Stimulated activated CD8-positive, alpha-beta memory T cell treated with anti-CD3 and anti-CD28 coated beads, Interleukin-12 subunit alpha, Interleukin-12 subunit beta, amount 100 ng/mL, for 1 hour (primary cell): ENCODE data around the gene MYB.

Source experiments
- DNase-seq: peaks from one replicate; pipeline ENCODE4 v3.0.0-alpha.2; 2020; ENCODE audit warnings: low read depth

The MYB gene

GRCh38 chr6:135251498-135252441 lies 70.7 kb downstream of the MYB start:
- no peak for DNase-seq

GRCh38 chr6:135254471-135254870 lies 73.4 kb downstream of the MYB start:
- DNase-seq: no peak

GRCh38 chr6:135256866-135257265 lies 75.8 kb downstream of the MYB start:
- no peak for DNase-seq

- no peak for DNase-seq
Measured at GRCh38 chr6:135257631-135258405, 76.7 kb downstream of the MYB start.

GRCh38 chr6:135258970-135259369 lies 77.9 kb downstream of the MYB start:
- no peak for DNase-seq

- DNase-seq: no peak
Measured at GRCh38 chr6:135260612-135261011, 79.5 kb downstream of the MYB start.

- no peak for DNase-seq
Measured at GRCh38 chr6:135261872-135262725, 81.0 kb downstream of the MYB start.

GRCh38 chr6:135265278-135265677 lies 84.2 kb downstream of the MYB start:
- no peak for DNase-seq

- DNase-seq: no peak
Measured at GRCh38 chr6:135266675-135267074, 85.6 kb downstream of the MYB start.

- DNase-seq: no peak
Measured at GRCh38 chr6:135267085-135267484, 86.0 kb downstream of the MYB start.

- DNase-seq: no peak
Measured at GRCh38 chr6:135268263-135268662, 87.2 kb downstream of the MYB start.

GRCh38 chr6:135268740-135269139 lies 87.6 kb downstream of the MYB start:
- DNase-seq: no peak
